WTC11 (cell line): ENCODE results near the gene SGSM2. TPM values are rescaled to one million over a fixed set of nuclear protein-coding genes. Genes with fewer than 3 reads are reported as not detected.

Source experiments
- ATAC-seq: fragments of 200-7000 bp; cut with Tn5 transposase; 2 replicates; pipeline ENCODE4 v1.10.0; 2021; ENCODE audit warnings: mild to moderate bottlenecking, moderate library complexity
- CTCF ChIA-PET: fragments of 300-600 bp; sonication (Branson Sonifier 250); formaldehyde crosslinking; loops from one replicate; lab custom pipeline; 2021; ENCODE audit warnings: antibody characterized with exemption; lab: Charles Lee
- POLR2A ChIA-PET: fragments of 350-600 bp; sonication (Branson Sonifier 250); formaldehyde crosslinking; loops from one replicate; lab custom pipeline; 2021; ENCODE audit warnings: antibody characterized with exemption; lab: Charles Lee
- DNase-seq: peaks from one replicate; pipeline ENCODE4 v3.0.0; 2021; ENCODE audit warnings: low spot score
- H3K27ac Mint-ChIP-seq: 2 replicates; pipeline ENCODE4 v1.8.0; 2021; ENCODE audit warnings: mixed read lengths
- H3K27me3 Mint-ChIP-seq: 2 replicates; pipeline ENCODE4 v1.8.0; 2021; ENCODE audit warnings: low read depth, mild to moderate bottlenecking, moderate library complexity, mixed read lengths
- H3K36me3 Mint-ChIP-seq: 2 replicates; pipeline ENCODE4 v1.8.0; 2021; ENCODE audit warnings: mixed read lengths
- H3K4me1 Mint-ChIP-seq: 2 replicates; pipeline ENCODE4 v1.8.0; 2022; ENCODE audit warnings: mixed read lengths
- H3K4me3 Mint-ChIP-seq: 2 replicates; pipeline ENCODE4 v1.8.0; 2021; ENCODE audit warnings: mild to moderate bottlenecking, moderate library complexity, mixed read lengths
- H3K9me3 Mint-ChIP-seq: 2 replicates; pipeline ENCODE4 v1.8.0; 2021; ENCODE audit warnings: mixed read lengths
- ARID4B ChIP-seq: sonication (generic); formaldehyde crosslinking; IDR thresholded peaks from 2 replicates; pipeline ENCODE4 v1.8.0; 2023; ENCODE audit warnings: missing genetic modification reagents, mild to moderate bottlenecking, borderline replicate concordance
- ATF6 ChIP-seq: sonication (generic); formaldehyde crosslinking; IDR thresholded peaks from 2 replicates; pipeline ENCODE4 v1.8.1; 2023; ENCODE audit warnings: mild to moderate bottlenecking, missing genetic modification reagents
- CTCF ChIP-seq: fragments of 200-600 bp; IDR thresholded peaks from 2 replicates; pipeline ENCODE4 v1.8.0; 2022; ENCODE audit warnings: antibody characterized with exemption
- E2F1 ChIP-seq: sonication (generic); formaldehyde crosslinking; IDR thresholded peaks from 2 replicates; pipeline ENCODE4 v1.8.0; 2022; ENCODE audit warnings: mild to moderate bottlenecking, missing genetic modification reagents
- HMGA2 ChIP-seq: fragments of 250-450 bp; sonication (Bioruptor Pico); IDR thresholded peaks from 2 replicates; pipeline ENCODE4 v1.4.0; 2021; ENCODE audit warnings: mild to moderate bottlenecking, moderate library complexity
- HMGXB4 ChIP-seq: sonication (generic); formaldehyde crosslinking; IDR thresholded peaks from 2 replicates; pipeline ENCODE4 v1.8.1; 2023; ENCODE audit warnings: mild to moderate bottlenecking, moderate library complexity, missing genetic modification reagents
- NR1H2 ChIP-seq: sonication (generic); formaldehyde crosslinking; IDR thresholded peaks from 2 replicates; pipeline ENCODE4 v1.9.0; 2021; ENCODE audit warnings: mild to moderate bottlenecking, moderate library complexity, missing genetic modification reagents
- NR3C1 ChIP-seq: sonication (generic); formaldehyde crosslinking; conservative IDR thresholded peaks from 2 replicates; pipeline ENCODE4 v1.8.1; 2023; ENCODE audit warnings: low read depth, mild to moderate bottlenecking, missing genetic modification reagents
- SOX15 ChIP-seq: fragments of 250-450 bp; sonication (Bioruptor Pico); IDR thresholded peaks from 2 replicates; pipeline ENCODE4 v1.9.0; 2021; ENCODE audit warnings: mild to moderate bottlenecking
- TCF7 ChIP-seq: sonication (generic); formaldehyde crosslinking; IDR thresholded peaks from 2 replicates; pipeline ENCODE4 v1.8.0; 2022; ENCODE audit warnings: mild to moderate bottlenecking, low read depth, missing genetic modification reagents, moderate library complexity
- ZMAT4 ChIP-seq: fragments of 250-450 bp; sonication (Bioruptor Pico); IDR thresholded peaks from 2 replicates; pipeline ENCODE4 v1.9.0; 2021; ENCODE audit warnings: mild to moderate bottlenecking
- ZNF138 ChIP-seq: sonication (generic); formaldehyde crosslinking; conservative IDR thresholded peaks from 2 replicates; pipeline ENCODE4 v1.8.1; 2022; ENCODE audit warnings: mild to moderate bottlenecking, moderate library complexity, missing genetic modification reagents
- ZNF232 ChIP-seq: sonication (generic); formaldehyde crosslinking; IDR thresholded peaks from 2 replicates; pipeline ENCODE4 v1.8.0; 2022; ENCODE audit warnings: mild to moderate bottlenecking, missing genetic modification reagents
- ZNF425 ChIP-seq: fragments of 250-450 bp; sonication (Bioruptor Pico); conservative IDR thresholded peaks from 2 replicates; pipeline ENCODE4 v1.9.0; 2021; ENCODE audit warnings: mild to moderate bottlenecking
- total RNA-seq: library from RNA; stranded (reverse); gene quantifications from 3 replicates; pipeline ENCODE4 v1.2.3, GENCODE V29; 2021

Gene SGSM2
- total RNA-seq, 1 experiment from 2014 or later = 50.3 TPM

GRCh38 chr17:2297023-2297422 is 40.3 kb upstream of the SGSM2 start:
- no peak for ATAC-seq
- Mint-ChIP-seq H3K27ac (no peak overlapping the region), H3K36me3 (peaks cover 58% of the 10 kb centered on the region), H3K9me3 (no peaks in the 10 kb centered on the region), H3K4me3 (no peak overlapping the region), H3K4me1 (peaks cover 6% of the 10 kb centered on the region), H3K27me3 (peaks cover 4% of the 10 kb centered on the region; the same call in 1 of the 2 replicates)
- no peak for DNase-seq
- ChIA-PET CTCF (interaction anchor here (2.2 kb wide), 1 partner anchor 56 kb away, joined by 7 read pairs; no protein-coding TSS in a partner anchor), POLR2A (no interaction called here)
- TF ChIP-seq NR1H2 (CRISPR knock-in tag) (no peak), TCF7 (no peak), E2F1 (no peak), ARID4B (no peak), ZMAT4 (CRISPR knock-in tag) (no peak), SOX15 (CRISPR knock-in tag) (no peak), ZNF138 (CRISPR knock-in tag) (no peak), ZNF425 (no peak), CTCF (no peak)

GRCh38 chr17:2299136-2299535 is 38.2 kb upstream of the SGSM2 start:
- Mint-ChIP-seq H3K4me3 (no peak overlapping the region), H3K36me3 (peaks cover 44% of the 10 kb centered on the region), H3K4me1 (peaks cover 11% of the 10 kb centered on the region), H3K9me3 (no peaks in the 10 kb centered on the region), H3K27ac (no peak overlapping the region), H3K27me3 (peaks cover 4% of the 10 kb centered on the region; the same call in 1 of the 2 replicates)
- POLR2A ChIA-PET = no interaction called here
- TF ChIP-seq NR3C1 (CRISPR knock-in tag) (no peak), ZNF232 (CRISPR knock-in tag) (no peak), ATF6 (CRISPR knock-in tag) (no peak), HMGA2 (CRISPR knock-in tag) (no peak), HMGXB4 (CRISPR knock-in tag) (no peak)
- CTCF ChIA-PET = no interaction called here
- no peak for ATAC-seq
- no peak for DNase-seq
